NCI-H2029 (cell line): Measurements from ENCODE around the gene RTL1.

Experiments
- DNase-seq: peaks from one replicate; lab custom pipeline; 2025; lab: John Stamatoyannopoulos, UW

Gene RTL1

DNA sequence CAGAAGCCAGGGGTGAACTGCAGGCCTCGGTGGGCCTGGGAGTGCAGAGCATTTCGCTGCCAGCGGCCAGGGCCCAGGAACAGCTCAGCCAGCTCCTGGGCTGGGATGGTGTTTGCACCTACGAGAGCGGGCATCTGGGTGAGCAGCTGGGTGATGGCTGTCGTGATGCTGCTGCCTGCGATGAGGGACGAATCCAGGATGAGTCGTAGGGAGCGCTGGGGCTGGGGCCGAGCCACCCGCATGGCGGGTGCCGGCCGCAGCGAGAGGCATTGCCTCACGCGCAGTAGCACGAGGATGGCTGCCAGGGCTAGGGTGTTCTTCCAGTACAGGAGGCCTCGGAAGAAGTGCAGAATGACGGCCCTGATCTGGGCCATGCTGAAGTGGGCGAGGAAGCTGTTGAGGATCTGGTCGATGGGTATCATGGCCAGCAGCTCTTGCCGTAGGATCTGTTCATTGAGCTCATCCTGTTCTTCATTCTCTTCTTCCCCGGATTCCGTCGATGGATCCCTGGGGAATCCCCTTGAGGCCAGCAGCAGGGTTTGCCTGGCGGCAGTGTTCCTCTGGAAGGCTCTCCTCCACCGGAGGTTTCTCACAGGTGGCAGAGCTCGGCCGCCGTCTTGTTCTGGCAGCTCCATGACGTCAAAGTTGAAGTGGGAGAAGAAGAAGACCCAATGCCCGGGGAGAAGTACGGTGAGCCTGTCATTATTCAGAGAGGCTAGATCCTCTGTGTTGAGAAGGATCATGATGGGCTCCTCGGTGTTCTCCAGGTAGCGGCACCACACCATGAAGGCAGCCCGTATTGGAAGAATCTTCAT, 22.1 kb downstream of the RTL1 start:
- no peak for DNase-seq

DNA sequence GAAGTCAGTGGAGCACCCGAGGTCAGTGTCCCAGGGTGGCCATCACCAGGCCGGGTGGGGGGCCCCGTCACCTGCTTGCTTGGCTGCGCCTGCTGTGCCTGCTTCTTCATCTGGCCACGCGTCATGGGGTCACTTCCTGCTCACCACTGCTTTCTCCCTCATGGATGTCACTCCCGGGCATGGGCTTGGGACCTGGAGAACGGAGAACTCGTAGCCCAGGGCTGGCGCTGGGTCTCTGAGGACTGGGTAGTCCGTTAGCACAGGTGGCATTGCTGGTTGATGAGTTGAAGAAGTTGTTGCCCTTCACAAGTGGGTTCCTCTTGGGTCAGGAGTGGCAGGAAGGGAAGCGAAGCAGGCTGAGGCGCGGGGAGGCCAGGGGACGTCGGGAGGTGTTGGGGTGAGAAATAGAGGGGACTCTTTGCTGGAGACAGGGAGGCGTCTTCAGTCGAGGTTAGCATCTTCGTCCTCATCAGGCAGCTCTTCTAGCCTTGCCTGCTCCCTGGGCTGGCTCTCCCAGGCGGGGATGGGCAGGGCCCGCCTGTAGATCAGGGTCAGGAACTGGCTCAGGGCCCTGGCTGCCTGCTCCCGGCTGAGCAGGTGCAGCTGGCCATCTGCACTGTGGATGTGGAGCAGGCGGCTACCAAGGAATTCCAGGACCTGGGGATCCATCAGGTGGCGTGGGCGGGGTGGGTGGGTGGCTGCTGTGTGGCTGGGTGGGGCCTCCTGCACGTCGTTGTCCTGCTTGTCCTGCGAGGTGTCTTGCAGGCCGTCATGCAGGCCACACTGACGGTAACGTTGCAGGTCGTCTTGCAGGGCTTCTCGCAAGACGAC, 23.0 kb downstream of the RTL1 start:
- DNase-seq = no peak

DNA sequence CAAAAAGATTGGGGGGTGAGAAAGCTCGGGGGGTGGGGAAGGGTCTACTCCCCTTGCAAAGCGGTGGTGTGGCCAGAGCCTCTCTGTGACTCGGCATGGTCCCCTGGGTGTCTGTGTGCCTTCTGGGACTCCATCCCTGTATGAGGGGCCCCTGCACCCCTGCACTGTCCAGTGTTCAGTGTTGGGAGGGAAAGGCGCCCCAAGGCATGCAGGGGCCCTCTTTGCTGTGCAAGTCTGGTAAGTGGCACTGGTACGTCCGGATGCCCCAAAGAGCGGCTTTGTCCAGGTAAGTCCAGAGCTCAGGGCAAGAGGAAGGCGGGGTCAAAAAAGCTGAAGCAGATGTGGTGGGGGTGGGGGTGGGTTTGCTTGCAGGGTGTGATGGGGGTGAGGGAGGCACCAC, 23.7 kb downstream of the RTL1 start:
- DNase-seq = no peak

DNA sequence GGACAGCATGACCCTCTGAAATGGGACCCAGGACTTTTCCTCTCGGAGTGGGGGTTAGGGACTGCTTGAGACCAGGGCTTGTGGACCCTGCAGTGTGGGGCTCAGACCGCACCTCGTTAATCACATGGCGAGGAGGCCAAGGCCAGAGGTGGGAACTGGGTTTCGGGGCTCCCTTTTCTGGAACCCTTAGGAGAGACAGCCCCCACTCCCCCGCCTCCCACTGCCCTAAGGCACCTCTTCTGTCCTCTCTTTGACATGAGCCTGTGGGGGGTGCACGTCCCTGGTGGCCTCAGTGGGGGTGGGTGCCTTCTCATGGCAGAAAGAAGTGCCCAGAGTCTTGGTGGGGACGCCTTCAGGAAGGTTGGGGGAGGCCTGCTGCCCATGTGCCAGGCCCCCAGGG, 24.3 kb downstream of the RTL1 start:
- DNase-seq = no peak

DNA sequence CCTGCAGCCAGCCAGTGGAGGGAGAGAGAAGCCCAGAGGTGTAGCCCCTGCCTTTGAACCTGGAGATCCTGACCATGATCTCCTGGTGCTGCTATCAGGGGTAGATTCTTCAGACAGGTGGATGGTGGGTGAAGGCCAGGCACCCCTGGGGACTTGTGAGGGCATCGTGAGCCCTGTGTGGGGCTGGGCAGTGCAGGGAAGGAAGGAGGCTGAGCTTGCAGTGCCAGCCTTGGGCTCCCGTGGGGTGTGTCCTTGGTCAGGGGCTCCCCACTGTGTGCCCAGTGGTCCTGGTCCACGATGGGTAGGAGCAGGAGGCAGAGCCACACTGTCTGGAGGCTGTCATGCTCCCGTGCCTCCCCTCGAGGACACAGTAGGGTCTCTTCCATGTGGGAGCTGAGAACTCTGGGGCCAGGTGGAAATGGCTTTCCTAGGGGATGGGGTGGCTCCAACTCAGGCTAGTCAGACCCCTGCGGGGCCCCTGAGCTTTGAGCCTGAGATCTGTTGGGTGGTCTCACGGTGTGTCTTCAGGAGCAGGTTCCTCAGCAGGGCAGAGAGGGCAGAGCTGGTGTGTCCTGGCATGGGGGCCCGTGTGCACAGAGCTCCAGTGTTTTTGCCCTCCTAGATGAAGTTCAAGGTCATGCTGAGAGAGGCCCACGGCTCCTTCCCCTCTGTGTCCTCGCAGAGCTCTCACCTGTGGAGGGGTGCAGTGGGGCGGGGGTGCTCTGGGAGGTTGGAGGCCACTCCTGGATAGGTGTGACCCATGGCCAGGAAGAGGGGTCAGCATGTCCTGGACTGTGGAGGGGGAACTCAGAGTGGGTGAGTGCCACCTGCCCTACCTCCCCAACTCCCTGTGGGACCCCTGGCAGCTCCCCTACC, 25.0 kb downstream of the RTL1 start:
- DNase-seq = no peak

DNA sequence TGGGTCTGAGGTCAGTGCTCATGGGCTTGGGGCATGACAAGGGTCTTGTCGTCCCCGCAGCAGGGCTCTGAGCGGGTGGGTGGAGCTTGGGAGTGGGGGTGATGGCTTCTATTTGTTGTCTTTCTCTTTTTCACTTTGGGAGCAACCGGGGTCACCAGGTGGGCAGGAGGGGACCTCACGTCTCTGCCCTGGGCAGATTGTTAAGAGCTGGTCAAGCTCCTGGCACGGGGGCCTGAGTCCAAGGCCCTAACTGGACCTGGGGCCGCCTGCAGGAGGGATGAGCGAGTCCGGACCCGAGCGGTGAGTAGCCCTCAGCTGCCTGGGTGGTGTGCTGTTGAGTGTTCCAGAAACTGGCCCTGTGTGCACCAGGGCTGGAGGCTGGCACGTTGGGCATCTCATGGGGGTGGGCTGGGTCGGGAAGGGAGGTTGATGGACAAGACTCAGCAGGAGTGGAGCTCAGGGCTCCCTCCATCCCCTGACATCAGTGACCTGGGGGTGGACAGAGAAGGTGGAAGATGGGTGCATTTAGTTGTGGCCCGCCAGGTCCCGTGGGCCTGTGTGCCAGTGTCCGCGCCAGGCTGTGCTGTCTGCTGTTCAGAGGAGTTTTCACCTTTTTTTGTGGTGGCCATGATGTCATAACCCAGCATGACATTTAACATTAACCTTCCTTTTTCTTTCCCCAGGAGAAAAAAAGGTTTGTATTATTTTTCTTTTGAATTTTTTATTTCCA, 27.5 kb downstream of the RTL1 start:
- DNase-seq = no peak

DNA sequence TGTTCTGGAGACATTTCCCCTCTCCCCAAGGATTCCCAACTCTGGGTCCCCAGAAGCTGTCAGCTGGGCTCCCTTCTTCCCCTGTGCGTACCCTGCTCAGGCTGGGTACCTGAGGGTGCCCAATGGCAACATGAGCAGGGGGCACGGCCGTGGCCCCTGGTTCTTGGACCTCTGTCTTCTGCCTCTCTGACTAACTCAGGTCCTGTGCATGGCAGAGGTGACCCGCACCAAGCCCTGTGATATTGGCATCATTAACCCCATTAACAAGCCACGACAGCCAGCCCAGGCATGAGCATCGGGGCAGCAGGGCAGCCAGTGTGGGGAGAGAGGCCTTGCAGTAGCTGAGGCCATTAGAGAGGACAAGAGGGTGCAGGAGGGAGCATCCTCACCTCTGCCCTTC, 28.4 kb downstream of the RTL1 start:
- no peak for DNase-seq

DNA sequence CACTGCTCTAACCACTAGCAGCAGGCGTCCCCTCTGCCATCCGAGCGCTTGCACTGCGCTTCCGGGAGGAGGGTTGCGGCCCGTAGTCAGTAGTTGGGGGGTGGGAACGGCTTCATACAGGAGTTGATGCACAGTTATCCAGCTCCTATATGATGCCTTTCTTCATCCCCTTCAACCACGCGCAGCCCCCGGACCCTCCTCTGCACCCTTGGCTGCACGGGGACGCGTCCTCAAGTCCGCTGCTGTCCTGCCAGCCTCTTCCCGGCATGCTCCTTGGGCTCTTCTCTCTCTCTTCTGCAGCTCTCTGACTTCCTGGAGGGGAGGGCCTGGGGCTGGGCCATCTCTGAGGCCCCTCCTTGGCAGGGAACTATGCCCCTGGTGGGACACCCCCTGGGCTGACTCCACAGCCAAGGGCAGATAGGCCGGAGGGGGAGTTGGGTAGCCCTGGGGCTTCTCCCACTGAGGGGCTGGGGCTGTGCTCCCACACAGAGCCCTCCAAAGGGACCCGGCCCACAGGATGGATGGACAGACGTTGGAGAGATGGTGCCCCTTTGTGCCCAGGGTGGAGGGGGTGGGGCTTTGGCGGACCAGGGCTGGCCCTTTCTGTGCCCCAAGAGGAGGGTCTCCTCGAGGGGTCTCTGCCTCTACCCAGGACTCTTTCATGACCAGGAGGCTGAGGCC, 29.0 kb downstream of the RTL1 start:
- no peak for DNase-seq

DNA sequence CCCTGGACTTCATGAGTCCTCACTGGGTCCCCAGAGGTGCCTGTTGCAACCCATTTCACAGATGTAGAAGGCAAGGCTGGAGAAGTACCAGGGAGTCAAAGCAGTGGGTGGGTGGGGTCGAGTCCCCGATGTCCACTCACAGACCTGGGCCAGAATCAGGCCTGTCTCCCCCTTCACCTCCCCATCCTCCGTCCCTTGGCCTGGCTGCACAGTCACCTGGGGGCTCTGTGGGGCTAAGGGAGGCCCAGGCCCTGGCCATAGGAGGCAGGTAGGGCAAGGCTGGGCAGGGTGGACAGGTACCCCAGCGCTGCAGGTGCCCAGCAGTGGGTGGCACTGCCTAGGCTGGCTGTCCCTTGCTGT, 29.5 kb downstream of the RTL1 start:
- DNase-seq = no peak

DNA sequence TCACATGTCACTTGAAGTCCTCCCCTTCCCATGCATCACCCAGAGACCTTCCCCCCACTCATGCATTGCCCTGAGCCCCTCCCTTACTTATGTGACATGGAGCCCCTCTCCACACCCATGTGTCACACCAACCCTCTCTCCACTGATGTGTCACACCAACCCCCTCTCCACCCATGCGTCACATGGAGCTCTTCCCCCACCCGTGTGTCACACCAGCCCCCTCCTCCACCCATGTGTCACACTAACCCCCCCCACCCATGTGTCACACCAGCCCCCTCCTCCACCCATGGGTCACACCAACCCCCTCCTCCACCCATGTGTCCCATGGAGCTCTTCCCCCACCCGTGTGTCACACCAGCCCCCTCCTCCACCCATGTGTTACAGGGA, 30.4 kb downstream of the RTL1 start:
- no peak for DNase-seq

DNA sequence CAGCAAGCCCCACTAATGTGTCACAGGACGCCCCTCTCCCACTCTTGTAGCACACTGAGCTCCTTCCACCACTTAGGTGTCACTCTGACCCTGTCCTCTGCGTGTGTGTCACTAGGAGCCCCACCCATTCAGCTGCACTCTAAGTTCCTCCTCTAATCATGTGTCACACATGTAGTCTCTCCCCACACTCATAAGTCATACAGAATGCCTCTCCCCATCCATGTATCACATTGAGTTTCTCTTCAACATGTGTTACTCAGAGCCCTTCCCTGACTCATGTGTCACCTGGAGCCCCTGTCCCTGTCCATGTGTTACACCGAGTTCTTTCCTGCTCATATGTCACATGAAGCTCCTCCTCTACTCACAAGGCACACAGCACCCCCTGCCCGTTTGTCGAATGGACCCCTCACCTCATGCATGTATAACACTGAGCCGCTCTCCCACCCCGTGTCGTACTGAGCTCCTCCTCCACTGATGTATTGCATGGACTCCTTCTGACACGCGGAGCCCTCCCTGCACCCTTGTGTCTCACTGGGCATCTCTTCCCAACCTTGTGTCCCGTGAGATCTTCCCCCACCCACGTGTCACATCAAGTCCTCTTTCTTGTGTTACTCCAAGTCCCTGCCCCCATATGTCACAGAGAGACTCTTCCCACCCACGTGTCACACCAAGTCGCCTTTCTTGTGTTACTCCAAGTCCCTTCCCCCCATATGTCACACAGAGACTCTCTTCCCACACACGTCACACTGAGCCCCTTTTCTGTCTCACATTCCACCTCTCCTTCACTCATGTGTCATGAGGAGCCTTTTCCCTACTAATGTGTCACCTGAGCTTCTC, 31.0 kb downstream of the RTL1 start:
- DNase-seq = no peak

DNA sequence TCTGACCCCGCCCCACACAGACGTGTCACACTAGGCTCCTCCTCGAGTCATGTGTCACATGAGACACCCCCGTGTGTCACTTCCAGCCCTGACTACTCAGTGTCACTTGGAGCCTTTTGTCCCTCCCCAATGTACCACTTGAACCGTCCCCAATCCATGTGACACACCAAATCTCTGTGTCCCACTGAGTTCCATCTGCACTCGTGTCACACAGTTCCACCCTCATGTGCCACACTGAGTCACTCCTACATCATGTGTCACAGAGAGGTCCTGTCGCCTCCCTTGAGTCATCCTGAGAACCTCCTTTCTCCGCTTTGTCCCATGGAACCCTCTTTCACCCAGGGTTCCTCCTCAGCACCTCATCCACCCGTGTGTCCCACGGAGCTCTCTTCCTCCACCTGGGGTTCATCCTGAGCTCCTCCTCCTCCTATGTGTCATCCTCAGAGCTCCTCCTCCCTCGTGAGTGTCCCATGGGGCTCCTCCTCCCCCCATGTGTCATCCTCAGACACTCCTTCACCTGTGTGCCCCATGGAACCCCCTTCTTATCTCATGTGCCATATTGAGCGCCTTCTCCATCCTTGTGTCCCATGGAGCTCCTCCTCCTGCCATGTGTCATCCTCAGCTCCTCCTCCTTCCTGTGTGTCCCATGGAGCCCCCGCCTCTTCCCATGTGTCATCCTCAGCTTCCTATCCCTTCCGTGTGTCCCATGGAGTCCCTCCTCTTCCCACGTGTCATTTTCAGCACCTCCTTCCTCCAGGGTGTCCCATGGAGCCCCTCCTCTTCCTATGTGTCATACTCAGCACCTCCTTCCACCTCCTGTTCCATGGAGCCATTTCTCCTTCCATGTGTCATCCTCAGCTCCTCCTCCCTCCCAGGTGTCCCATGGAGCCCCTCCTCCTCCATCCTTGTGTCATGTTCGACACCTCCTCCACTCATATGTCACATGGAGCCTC, 32.0 kb downstream of the RTL1 start:
- no peak for DNase-seq

DNA sequence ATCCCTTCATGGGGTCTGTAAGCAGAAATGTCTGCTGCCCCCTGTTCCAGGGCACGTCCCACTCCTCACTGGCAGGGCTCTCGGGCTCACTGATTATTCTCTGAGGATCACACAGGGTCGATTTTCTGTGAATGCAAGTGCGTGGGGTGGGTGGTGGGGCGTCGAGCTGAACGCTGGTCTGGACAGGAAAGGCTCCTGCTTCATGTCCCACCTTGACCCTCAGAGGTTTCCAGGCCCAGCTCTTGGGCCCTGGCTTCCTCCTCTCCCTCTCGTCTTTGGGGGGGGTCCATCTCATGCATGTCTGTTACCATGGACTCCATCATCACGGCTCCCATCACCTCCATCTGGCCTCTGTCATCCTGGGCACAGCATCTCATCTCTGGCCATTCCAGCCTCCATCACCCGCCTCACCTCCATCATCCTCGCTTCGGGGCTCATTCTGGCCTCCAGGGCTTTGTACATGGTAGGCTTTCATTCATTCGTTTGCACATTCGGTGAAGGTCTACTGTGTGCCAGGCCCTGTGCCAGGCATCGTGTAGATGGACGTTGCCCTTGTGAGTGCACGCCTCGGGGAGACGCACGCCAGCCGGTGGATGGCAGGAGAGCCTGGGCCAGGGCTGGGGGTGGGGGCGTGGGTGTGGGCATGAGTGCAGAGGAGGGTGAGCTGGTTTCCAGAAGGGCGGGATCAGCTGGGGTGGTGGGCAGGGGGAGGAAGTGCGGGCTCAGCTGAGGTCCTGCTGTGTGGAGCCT, 34.7 kb downstream of the RTL1 start:
- no peak for DNase-seq

DNA sequence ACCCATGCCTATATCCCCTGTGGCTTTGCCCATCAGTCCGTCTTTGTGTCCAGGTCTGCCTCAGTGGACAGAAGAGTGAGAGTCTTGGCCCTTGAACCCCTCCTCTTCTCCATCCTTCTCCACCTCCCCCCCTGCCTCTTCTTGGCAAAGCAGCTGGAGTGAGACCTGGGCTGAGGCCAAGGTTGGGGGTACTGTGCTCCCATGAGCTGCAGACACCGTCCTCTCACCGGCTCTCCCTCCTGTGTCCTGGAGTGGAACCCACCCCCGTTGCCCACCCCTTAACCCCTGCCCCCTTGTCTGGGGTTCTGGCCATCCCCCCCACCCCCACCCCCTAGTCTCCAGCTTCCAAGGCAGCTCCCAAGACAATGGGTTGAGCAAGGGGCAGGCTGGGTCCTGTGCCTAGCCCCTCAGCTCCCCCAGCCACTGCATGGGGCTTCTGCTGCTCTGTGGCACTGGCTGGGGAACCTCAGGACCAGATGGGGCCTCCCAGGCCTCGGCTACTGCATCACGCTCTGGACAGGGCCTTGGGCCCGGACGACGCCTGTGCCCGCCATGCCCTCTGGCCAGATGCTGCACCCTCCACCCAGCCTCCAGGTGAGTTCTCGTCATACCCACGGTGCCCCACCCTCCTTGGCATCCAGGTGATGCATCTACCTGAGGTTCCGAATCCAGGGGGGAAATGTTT, 35.7 kb downstream of the RTL1 start:
- no peak for DNase-seq

DNA sequence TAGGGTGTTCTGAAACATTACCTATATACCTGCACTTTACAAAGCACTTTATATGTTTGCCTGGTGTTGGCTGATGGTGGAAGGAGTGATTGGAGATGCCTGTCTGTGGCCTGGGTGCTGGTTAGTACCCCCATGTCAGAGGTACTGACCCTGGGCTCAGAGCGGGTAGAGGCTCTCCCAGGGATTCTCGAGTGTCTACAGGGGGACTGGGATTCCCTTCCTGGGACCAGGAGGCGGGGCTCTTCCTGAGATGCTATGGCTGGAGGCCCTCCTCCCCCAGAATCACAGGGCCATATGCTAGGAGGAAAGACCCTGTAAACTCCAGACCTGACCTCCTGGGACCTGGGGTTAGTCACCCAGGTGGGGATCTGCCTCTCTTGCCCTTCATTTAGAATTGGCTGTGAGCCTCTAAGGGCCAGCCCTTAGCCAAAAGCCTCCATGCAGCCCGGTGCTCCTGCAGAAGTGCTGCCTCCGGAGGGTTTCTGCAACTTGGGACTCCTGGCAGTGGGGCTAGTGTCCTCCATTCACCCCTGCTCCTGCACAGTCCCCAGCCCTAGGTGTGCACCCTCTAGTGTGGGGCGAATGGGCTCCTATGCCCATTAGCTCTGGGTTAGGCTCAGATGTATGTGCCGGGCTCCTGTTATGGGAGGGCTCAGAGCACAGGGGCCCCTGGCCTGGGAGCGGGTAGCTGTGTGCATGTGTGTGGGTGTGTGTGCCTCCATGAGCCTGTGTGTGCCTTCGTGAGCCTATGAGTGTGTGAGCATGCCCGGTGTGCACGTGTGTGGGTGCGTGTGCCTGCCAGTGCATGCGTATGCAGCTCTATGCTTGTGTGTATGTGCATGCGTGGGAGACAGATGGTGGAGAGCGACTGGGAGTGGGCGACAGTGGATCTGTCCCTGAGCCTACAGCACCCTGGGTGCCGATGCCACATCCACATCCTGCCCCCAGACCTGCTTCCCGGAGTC, 36.6 kb downstream of the RTL1 start:
- DNase-seq = no peak

DNA sequence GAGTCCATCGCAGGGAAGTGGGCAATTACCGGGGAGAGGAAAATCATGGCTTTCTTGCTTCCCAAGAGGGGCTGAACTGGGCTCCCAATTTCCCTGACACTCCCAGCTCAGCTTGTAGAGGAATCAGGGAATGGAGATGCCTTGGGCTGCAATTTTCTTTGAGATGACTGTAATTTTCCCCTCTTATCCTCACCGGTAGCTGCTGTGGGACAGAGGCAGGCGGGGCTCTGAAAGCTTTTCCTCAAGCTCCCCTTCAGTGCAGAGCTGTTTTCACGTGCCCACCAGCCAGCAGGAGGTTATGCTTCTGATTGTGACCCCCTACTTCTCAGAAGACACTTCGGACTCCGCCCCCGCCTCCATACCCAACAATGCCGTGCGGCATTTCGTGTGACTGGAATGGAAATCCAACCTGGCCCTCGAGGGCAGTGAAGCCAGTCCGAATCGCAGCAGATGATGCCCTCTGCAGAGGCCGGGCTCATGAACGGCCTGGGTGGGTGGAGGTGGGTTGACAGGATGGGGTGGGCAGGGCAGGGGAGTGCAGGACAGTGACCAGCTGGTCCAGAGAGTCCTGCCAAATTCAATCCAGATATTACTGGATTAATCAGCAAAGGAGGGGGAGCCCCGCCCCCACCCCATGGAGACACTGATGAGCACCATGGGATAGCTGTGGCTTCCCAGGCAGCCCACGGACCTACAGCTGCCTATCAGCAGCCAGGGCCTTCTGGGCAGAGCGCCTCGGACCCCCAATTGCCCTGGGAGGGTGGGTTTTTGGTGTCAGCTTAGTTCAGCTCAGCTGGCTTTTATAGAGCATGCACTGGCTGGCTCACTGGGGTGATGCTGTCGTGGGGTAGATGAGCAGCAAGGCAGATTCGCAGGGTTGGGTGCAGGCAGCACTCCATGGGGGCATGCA, 37.6 kb downstream of the RTL1 start:
- DNase-seq = no peak
